Activated naive CD4-positive, alpha-beta T cell treated with anti-CD3 and anti-CD28 coated beads, Interleukin-2, amount 10 ng/mL, durations not matched to agents 5 hours and 36 hours (primary cell): Measurements from ENCODE around the gene EGF. TPM values are rescaled to one million over a fixed set of nuclear protein-coding genes. Genes with fewer than 3 reads are reported as not detected.

ENCODE experiments used
- total RNA-seq, 2 experiments: library from RNA; stranded (reverse); gene quantifications; one replicate each; pipeline ENCODE4 v1.2.3, GENCODE V29; 2021

Gene EGF
- not detected for total RNA-seq

DNA sequence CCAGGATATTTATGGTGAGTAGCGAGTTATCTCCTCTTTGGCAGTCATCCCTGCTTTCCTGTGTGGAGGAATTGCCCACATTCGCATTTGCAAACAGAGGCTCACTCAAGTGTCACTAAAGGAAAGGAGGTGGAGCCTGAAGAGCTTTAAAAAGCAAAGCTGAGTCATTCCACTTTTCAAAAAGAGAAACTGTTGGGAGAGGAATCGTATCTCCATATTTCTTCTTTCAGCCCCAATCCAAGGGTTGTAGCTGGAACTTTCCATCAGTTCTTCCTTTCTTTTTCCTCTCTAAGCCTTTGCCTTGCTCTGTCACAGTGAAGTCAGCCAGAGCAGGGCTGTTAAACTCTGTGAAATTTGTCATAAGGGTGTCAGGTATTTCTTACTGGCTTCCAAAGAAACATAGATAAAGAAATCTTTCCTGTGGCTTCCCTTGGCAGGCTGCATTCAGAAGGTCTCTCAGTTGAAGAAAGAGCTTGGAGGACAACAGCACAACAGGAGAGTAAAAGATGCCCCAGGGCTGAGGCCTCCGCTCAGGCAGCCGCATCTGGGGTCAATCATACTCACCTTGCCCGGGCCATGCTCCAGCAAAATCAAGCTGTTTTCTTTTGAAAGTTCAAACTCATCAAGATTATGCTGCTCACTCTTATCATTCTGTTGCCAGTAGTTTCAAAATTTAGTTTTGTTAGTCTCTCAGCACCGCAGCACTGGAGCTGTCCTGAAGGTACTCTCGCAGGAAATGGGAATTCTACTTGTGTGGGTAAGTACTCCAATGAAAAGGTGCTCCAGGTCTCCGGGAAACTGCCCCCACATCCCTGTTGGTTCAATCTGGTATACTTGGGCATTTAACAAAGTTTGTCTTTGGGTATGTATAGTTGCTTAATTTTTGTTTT is at the start of gene EGF:
Gene EGF, plus strand, starts transcription at position 178 of the 890 bp plus-strand sequence. Its CDS starts 453 bp downstream, at position 631.

Other genes with a start within 250 kb of the EGF start
- 10 to 100 TPM; 26.2 to 30.9 TPM for gene CASP6, start 209.4 kb upstream of the EGF start, total RNA-seq
- 10 to 100 TPM; 17.8 to 20.4 TPM for gene PLA2G12A, start 182.8 kb upstream of the EGF start, total RNA-seq
- gene CFI, start 110.9 kb upstream of the EGF start, total RNA-seq, result not detected
- gene GAR1, start 97.1 kb upstream of the EGF start, total RNA-seq, result 10 to 100 TPM; 23.2 TPM
- under 1 TPM; 0.18 to 0.36 TPM for gene RRH, start 84.9 kb upstream of the EGF start, total RNA-seq
- gene LRIT3, start 64.8 kb upstream of the EGF start, total RNA-seq, result under 1 TPM; 0.19 to 0.28 TPM